GM18907 (cell line): ENCODE results near the gene C10orf95.
"Not testable (repeated sequence)": the region's sequence is repeated elsewhere in the genome, so short reads cannot be mapped to it uniquely, and the experiment has no call there.

ENCODE experiments used
- ATAC-seq: cut with Tn5 transposase; IDR thresholded peaks from one replicate; pipeline ENCODE4 v1.9.1; 2021; ENCODE audit warnings: mild to moderate bottlenecking, moderate library complexity; ENCODE audit not compliant: unreplicated experiment

C10orf95 gene

GRCh38 chr10:102467318-102467717 lies 16.0 kb upstream of the C10orf95 start:
- ATAC-seq, result no peak

- no peak for ATAC-seq
Observed at GRCh38 chr10:102465466-102465865, 14.1 kb upstream of the C10orf95 start.

- no peak for ATAC-seq
Observed at GRCh38 chr10:102463983-102464382, 12.6 kb upstream of the C10orf95 start.

DNA sequence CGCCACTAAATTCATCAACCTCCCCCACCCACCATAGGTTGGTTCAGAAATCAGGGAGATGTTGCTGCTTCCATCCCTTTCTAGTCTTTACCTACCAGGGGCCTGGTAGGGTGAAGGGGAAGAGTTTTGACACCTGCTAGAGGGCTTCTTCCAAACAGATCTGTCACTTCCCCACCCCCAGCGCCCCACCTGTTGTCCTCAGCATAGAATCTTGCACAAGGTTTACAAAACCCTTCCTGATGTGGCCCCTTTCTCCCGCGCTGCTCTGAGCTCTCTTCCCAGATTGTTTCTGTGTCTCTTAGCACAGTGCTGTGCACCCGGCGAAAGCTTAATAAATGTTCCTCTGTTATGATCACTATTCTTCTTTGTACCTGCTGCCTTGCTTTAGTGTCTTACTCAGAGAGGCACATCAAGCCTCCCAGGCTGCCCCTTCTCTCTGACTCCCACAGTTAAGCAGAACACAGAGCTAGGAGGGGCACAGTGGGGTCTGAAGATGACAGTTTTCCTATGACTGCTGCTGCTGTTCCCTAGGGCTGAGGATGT lies 11.2 kb upstream of the C10orf95 start:
- no peak for ATAC-seq

DNA sequence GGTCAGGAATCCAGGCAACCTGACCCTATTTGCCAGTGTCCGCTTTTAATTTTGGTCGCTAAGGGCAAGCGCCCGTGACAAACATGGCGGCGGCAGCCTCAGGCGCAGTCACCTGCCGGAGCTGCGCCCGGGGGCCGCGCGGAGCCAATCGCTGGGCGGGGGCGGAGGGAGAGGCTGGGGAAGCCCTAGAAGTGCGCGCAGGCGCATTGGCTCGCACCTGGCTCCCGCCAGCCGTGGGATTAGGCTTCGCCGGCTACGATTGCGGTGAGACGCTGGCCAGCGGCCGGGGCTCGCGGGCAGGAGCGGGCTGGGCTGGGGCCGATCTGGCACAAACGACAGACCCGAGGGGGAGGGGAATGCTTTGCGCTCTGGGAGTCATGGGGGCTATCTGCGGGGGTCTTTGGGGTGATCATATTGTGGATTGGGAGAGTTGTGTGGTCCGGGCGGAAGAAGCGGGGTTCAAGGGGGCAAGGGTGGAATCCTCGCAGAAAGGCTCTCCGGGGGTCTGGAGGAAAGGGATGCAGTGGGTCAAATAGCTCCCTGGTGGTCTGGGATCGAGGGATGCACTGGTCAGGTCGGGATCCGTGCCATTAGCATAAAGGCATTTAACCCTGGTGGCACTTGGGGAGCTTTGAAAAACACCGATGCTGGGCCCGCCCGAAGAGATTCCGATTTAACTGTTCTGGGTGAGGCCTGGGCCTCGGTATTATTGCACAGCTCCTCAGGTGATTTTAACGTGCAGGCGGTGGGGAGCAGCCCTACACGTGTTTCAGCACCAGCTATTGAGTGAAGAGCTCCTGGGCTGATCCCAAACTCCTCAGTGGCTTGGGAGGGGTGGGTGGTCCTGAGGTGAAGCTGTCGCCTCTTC lies 10.1 kb upstream of the C10orf95 start:
- ATAC-seq, result peak; percentile 82

- ATAC-seq, result peak; percentile 24
Observed at GRCh38 chr10:102460836-102461186, 9.5 kb upstream of the C10orf95 start.

DNA sequence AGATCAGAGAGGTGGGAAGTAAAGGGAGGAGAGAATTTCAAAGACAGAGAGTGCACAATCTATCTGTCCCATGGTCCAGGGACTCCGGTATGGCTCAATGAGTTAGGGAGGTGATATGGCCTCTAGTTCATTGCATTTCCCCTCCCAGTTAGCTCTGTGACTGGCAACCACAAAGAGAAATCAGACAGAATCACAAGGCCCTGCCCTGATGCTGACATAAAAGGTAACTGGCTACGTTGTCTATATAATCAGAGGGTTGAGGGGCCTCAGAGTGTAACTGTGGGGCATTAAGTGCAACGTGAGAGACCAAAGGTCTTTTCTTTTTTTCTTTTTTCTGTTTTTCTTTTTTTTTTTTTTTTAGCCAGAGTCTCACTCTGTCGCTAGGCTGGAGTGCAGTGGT lies 7.3 kb upstream of the C10orf95 start:
- ATAC-seq, result no peak

GRCh38 chr10:102457591-102458150 lies 6.3 kb upstream of the C10orf95 start:
- no peak for ATAC-seq

- no peak for ATAC-seq
Observed at GRCh38 chr10:102455893-102456471, 4.6 kb upstream of the C10orf95 start.

DNA sequence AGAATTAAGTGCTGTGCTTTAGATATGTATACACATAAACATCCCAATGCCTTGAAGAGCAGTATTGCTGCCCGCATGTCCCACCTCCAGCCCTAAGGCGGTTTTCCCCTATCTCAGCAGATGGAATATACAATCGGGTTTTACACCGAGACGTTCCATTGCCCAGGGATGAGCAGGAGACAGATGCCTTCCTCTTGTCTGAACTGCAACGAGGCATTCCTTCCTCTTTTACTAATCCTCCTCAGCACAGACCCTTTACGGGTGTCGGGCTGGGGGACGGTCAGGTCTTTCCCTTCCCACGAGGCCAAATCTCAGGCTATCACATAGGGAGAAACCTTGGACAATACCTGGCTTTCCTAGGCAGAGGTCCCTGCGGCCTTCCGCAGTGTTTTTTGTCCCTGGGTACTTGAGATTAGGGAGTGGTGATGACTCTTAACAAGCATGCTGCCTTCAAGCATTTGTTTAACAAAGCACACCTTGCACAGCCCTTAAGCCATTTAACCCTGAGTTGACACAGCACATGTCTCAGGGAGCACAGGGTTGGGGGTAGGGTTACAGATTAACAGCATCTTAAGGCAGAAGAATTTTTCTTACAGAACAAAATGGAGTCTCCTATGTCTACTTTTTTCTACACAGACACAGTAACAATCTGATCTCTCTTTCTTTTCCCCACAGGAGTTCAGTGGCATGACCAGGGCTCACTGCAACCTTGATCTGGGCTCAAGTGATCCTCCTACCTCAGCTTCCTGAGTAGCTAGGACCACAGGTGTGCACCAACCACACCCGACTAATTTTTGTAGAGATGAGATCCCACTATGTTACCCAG lies 3.5 kb upstream of the C10orf95 start:
- ATAC-seq, result not testable (repeated sequence)

GRCh38 chr10:102453502-102453901 lies 2.2 kb upstream of the C10orf95 start:
- ATAC-seq, result no peak

- ATAC-seq, result no peak
Observed at GRCh38 chr10:102452672-102453340, 1.5 kb upstream of the C10orf95 start.

DNA sequence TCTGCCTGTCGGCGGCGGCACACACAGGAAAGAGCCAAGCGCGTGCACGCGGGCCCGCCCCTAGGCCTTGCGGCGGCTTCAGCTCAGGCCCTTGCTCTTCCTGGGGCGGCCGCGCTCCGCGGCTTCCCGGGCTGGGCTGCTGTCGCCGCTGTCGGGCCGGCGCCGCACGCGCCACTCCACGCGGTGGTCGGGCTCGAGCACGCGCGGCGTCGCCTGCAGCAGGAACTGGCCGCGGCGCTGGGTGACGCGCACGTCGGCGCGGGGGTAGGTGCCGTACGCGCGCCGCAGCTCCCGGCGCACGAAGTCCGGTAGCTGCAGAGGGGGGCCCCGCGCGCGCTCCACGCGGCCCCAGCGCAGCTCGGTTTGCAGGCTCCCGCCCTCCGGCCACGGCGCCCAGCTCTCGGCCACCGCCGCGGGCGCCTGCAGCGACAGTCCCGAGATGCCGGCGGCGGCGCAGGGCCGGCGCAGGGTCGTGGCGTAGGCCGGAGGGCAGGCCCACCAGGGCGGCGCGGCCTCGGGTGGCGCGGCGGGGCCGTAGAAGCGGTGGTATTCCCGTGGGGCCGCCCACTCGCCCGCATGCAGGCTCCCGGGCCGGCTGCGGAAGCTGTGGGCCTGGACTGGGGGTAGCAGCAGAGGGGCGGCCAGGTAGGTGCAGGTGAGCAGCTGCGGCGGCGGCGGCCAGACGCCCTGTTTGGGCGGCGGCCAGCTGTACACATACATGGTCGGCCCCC lies 804 bp downstream of the C10orf95 start:
- peak; percentile 75 for ATAC-seq

GRCh38 chr10:102450124-102450373 lies 1.3 kb downstream of the C10orf95 start:
- ATAC-seq, result no peak

- peak; percentile 49 for ATAC-seq
Observed at GRCh38 chr10:102449321-102450123, 1.8 kb downstream of the C10orf95 start.

DNA sequence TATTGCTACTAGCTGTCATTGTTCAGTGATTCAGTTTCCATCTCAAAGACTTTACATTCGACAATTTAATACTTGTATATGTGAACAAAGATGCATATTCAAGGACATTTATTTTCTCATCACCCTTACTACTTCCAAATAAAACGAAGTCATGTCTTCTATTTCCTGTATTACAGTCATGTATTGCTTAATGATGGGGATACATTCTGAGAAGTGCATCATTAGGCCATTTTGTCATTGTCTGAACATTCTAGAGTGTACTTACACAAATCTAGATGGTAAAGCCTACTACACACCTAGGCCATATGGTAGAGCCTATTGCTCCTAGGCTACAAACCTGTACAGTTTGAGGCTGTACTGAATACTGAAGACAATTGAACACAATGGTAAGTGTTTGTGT lies 6.5 kb downstream of the C10orf95 start:
- no peak for ATAC-seq

DNA sequence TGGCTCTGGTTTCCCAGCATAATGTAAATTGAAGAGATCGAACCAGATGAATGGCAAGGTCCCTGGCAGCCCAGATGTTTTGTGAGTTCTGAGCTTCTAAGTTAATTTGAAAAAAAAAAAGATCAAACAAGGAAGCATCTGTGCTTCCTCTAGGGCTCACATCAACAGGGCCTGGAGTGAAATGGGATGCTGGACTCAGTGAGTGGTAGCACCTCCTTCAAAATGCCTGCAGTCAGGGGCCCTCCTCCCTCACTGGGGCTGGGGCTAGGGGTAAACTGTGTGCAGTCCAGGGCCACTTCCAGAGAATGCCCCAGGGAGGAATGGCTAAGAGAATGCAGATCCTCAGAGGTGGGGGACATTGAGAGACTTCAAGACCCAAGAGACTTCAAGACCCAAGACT lies 13.0 kb downstream of the C10orf95 start:
- ATAC-seq, result no peak

GRCh38 chr10:102437515-102437914 lies 13.8 kb downstream of the C10orf95 start:
- no peak for ATAC-seq

GRCh38 chr10:102436312-102436711 lies 15.0 kb downstream of the C10orf95 start:
- ATAC-seq, result no peak
